Measurements from ENCODE around the gene TMEM132D.

DNA sequence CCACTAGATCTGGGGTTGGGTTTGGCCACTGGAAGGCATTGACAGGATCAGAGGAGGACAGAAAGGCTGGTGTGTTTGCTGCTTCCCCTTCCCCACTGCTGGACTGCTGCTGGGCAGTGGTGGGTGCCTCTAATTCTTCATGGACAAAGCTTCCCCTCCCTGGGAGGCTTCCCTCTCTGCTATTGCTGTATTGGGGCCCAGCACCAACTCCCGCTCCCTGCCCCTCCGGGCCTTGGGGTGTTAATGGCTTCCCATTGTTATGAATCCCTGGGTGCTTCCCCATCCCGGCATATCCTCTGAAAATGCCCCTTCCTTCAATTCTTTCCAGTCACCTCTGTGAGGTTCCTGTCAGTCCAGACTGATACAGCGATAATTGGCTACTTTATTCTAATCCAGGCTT, 740.4 kb downstream of the TMEM132D start:
- TF ChIP-seq, protein P1, sequence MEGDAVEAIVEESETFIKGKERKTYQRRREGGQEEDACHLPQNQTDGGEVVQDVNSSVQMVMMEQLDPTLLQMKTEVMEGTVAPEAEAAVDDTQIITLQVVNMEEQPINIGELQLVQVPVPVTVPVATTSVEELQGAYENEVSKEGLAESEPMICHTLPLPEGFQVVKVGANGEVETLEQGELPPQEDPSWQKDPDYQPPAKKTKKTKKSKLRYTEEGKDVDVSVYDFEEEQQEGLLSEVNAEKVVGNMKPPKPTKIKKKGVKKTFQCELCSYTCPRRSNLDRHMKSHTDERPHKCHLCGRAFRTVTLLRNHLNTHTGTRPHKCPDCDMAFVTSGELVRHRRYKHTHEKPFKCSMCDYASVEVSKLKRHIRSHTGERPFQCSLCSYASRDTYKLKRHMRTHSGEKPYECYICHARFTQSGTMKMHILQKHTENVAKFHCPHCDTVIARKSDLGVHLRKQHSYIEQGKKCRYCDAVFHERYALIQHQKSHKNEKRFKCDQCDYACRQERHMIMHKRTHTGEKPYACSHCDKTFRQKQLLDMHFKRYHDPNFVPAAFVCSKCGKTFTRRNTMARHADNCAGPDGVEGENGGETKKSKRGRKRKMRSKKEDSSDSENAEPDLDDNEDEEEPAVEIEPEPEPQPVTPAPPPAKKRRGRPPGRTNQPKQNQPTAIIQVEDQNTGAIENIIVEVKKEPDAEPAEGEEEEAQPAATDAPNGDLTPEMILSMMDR (IDR thresholded peaks at IDR 0.05; ENCODE audit: low read depth, low read length): no peak
- TF ChIP-seq, protein P2, sequence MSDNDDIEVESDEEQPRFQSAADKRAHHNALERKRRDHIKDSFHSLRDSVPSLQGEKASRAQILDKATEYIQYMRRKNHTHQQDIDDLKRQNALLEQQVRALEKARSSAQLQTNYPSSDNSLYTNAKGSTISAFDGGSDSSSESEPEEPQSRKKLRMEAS (IDR thresholded peaks at IDR 0.05; ENCODE audit: low read depth, low read length): no peak
